ENCODE results near the gene ANKRD44.

Gene ANKRD44

GRCh38 chr2:197145471-197146056 lies 165.0 kb downstream of the ANKRD44 start:
- no peaks in the 10 kb centered on the region for H3K9me2 ChIP-seq (ENCODE audit: low read depth, low read length)
- H3K79me2 ChIP-seq (ENCODE audit: insufficient read depth, low read length), result no peaks in the 10 kb centered on the region
- no peaks in the 10 kb centered on the region for H4K20me1 ChIP-seq (ENCODE audit: insufficient read depth, low read length)
- H3K36me3 ChIP-seq (ENCODE audit: insufficient read depth, low read length), result peaks cover 16% of the 10 kb centered on the region; the same call in 1 of the 2 replicates
- no peaks in the 10 kb centered on the region for H3K9me3 ChIP-seq (ENCODE audit: low read length)
- H3K27ac ChIP-seq (ENCODE audit: low read depth, low read length, poor library complexity, severe bottlenecking), result peak overlapping the region; percentile 100
- no peak for TF ChIP-seq EZH2 (IDR thresholded peaks at IDR 0.05; ENCODE audit: borderline replicate concordance, low read length)
- TF ChIP-seq CTCF (IDR thresholded peaks at IDR 0.05; ENCODE audit: low read length), result no peak
- peak overlapping the region; percentile 57 for H3K9ac ChIP-seq (ENCODE audit: low read length)
- H2AFZ ChIP-seq (ENCODE audit: low read length), result no peak overlapping the region
- H3K4me3 ChIP-seq (ENCODE audit: low read depth, low read length, poor library complexity, severe bottlenecking), result no peak overlapping the region
- peak overlapping the region; percentile 53 for H3K4me2 ChIP-seq (ENCODE audit: low read length)
- peaks cover 78% of the 10 kb centered on the region for H3K4me1 ChIP-seq (ENCODE audit: insufficient read depth, low read length, severe bottlenecking)
- no peaks in the 10 kb centered on the region for H3K27me3 ChIP-seq (ENCODE audit: insufficient read depth, low read length)
- H3F3A ChIP-seq (ENCODE audit: insufficient read depth, low read length), result peaks cover 4% of the 10 kb centered on the region; the same call in 1 of the 2 replicates

GRCh38 chr2:197144183-197144582 lies 166.4 kb downstream of the ANKRD44 start:
- TF ChIP-seq EZH2 (IDR thresholded peaks at IDR 0.05; ENCODE audit: borderline replicate concordance, low read length) (no peak), CTCF (IDR thresholded peaks at IDR 0.05; ENCODE audit: low read length) (no peak)
- Histone ChIP-seq H3K79me2 (ENCODE audit: insufficient read depth, low read length) (no peaks in the 10 kb centered on the region), H3F3A (ENCODE audit: insufficient read depth, low read length) (peaks cover 4% of the 10 kb centered on the region; the same call in 1 of the 2 replicates), H3K9me3 (ENCODE audit: low read length) (no peaks in the 10 kb centered on the region), H2AFZ (ENCODE audit: low read length) (no peak overlapping the region), H4K20me1 (ENCODE audit: insufficient read depth, low read length) (no peaks in the 10 kb centered on the region), H3K4me3 (ENCODE audit: low read depth, low read length, poor library complexity, severe bottlenecking) (no peak overlapping the region), H3K4me2 (ENCODE audit: low read length) (peak overlapping the region; percentile 42; the same call in 1 of the 2 replicates), H3K27ac (ENCODE audit: low read depth, low read length, poor library complexity, severe bottlenecking) (peak overlapping the region; percentile 100), H3K9me2 (ENCODE audit: low read depth, low read length) (no peaks in the 10 kb centered on the region), H3K36me3 (ENCODE audit: insufficient read depth, low read length) (peaks cover 16% of the 10 kb centered on the region; the same call in 1 of the 2 replicates), H3K4me1 (ENCODE audit: insufficient read depth, low read length, severe bottlenecking) (peaks cover 83% of the 10 kb centered on the region), H3K9ac (ENCODE audit: low read length) (peak overlapping the region; percentile 28; the same call in 1 of the 2 replicates), H3K27me3 (ENCODE audit: insufficient read depth, low read length) (no peaks in the 10 kb centered on the region)

DNA sequence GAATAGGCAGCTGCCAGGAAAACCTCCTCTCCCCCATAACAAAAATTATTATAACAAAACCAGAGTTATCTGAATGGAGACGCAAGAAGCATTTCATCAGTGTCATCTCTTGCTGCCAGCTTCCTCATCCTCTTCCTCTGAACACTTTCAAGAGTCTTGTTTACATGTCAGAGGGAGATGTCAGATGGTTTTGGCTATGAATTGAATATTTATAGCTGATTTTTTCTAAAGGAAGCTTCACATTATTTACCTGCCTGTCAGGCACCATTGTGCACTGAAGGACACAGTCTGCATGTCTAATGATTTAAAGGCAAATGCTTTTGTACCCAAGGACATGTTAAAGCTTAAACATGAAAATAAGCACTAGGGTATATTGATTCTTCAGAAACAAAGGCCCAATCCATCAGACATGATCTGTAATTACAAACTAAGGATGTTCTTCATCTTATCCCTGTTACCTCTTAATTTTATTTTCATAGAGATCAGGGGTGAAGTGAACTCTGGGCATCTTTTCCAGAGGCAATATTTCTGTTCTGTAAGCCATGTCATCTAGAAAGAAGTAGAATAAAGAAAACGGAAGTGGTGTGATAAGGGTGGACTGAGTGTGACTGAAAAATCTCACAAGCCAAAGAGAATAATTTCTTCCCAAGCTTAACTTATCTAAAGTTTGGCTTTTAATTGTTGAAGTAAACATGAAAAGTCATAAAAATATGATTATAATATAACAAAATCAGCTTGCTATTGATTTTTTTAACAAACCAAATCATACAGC lies 168.7 kb downstream of the ANKRD44 start:
- Histone ChIP-seq H3K4me1 (ENCODE audit: insufficient read depth, low read length, severe bottlenecking) (peaks cover 84% of the 10 kb centered on the region), H3K4me2 (ENCODE audit: low read length) (peak overlapping the region; percentile 54), H3K36me3 (ENCODE audit: insufficient read depth, low read length) (peaks cover 14% of the 10 kb centered on the region; the same call in 1 of the 2 replicates), H3F3A (ENCODE audit: insufficient read depth, low read length) (peaks cover 4% of the 10 kb centered on the region; the same call in 1 of the 2 replicates), H3K9ac (ENCODE audit: low read length) (peak overlapping the region; percentile 41), H2AFZ (ENCODE audit: low read length) (no peak overlapping the region), H3K4me3 (ENCODE audit: low read depth, low read length, poor library complexity, severe bottlenecking) (peak overlapping the region; percentile 19), H4K20me1 (ENCODE audit: insufficient read depth, low read length) (no peaks in the 10 kb centered on the region), H3K79me2 (ENCODE audit: insufficient read depth, low read length) (no peaks in the 10 kb centered on the region), H3K27ac (ENCODE audit: low read depth, low read length, poor library complexity, severe bottlenecking) (peak overlapping the region; percentile 89), H3K27me3 (ENCODE audit: insufficient read depth, low read length) (no peaks in the 10 kb centered on the region), H3K9me3 (ENCODE audit: low read length) (no peaks in the 10 kb centered on the region), H3K9me2 (ENCODE audit: low read depth, low read length) (no peaks in the 10 kb centered on the region)
- no peak for TF ChIP-seq CTCF (IDR thresholded peaks at IDR 0.05; ENCODE audit: low read length)
